Activated CD4-positive, alpha-beta T cell treated with anti-CD3 and anti-CD28 coated beads, Interleukin-2, amount 50 U/mL, for 48 hours (primary cell): ENCODE results near the gene ARHGAP6.
"Not testable (repeated sequence)": the region's sequence is repeated elsewhere in the genome, so short reads cannot be mapped to it uniquely, and the experiment has no call there.

ENCODE experiments used
- DNase-seq, 2 experiments: peaks; one replicate each; pipeline ENCODE4 v3.0.0-alpha.2; 2020

The ARHGAP6 gene

DNA sequence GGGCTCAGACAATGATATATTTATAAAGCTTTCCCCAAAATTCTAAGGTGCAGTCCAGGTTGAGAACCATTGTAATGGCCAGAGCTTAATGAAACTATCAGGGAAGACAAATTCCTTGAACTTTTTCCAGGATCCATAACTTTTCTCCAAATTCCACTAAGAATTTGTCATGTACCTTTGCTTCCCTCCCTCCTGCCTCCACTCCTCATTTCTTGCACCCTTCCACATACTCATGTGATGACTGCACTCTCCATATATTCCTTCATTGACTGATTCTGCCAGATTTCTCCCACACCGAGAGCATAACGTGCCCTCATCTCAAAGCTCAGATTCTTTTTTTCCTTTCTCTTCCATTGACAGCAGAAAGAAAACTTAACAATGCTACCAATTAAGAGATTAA is 393.4 kb downstream of the ARHGAP6 start:
- no peak for DNase-seq

- no peak for DNase-seq
These were observed 395.7 kb downstream of the ARHGAP6 start for GRCh38 chrX:11269996-11270395.

- DNase-seq = no peak
These were observed 396.7 kb downstream of the ARHGAP6 start for GRCh38 chrX:11269006-11269405.

- DNase-seq = no peak
These were observed 398.3 kb downstream of the ARHGAP6 start for GRCh38 chrX:11267425-11267824.

DNA sequence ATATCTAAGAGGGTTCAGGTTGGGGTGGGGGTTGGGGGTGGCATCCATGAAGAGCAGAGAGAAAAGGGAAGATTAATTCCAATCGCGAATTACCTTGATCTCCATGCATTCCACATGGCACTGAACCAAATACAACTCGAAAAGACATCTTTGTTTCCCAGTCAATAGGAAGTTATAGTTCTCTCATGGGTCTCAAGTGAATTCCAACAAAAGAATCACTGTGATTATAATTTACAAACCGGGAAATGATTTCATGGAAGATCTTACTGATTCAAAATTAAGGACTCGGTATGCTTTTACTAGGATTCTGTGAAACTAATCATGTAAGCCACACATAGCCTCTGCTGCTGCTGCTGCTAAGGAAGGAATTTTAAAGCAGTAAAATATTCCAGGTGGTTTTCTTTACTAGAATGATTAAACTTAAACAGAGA is 399.1 kb downstream of the ARHGAP6 start:
- no peak for DNase-seq

- no peak for DNase-seq
These were observed 400.4 kb downstream of the ARHGAP6 start for GRCh38 chrX:11265352-11265751.

- DNase-seq = no peak
These were observed 400.8 kb downstream of the ARHGAP6 start for GRCh38 chrX:11264925-11265324.

- no peak for DNase-seq
These were observed 404.5 kb downstream of the ARHGAP6 start for GRCh38 chrX:11261260-11261659.

DNA sequence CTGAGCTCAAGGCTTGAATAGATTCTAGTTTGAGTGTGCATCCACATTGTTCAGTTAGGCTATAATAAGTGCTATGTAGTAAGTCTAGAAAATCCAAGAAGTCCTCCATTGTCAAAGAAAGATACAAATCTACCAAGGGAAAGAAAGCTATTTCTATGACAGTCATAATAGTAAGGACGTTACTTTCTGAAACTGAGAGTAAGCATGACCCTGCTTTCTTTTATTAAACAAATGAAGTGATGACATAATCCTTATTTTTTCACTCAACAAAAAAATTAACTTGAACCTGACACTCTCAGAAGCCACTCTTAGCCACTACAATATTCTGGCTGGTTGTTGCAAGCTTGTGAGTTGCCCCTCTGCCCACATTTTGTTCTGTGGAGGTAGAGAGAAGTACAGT is 406.3 kb downstream of the ARHGAP6 start:
- no peak for DNase-seq

GRCh38 chrX:11257711-11258110 is 408.0 kb downstream of the ARHGAP6 start:
- DNase-seq = no peak

- no peak for DNase-seq
These were observed 408.4 kb downstream of the ARHGAP6 start for GRCh38 chrX:11257290-11257689.

GRCh38 chrX:11254417-11255109 is 411.2 kb downstream of the ARHGAP6 start:
- DNase-seq = no peak

DNA sequence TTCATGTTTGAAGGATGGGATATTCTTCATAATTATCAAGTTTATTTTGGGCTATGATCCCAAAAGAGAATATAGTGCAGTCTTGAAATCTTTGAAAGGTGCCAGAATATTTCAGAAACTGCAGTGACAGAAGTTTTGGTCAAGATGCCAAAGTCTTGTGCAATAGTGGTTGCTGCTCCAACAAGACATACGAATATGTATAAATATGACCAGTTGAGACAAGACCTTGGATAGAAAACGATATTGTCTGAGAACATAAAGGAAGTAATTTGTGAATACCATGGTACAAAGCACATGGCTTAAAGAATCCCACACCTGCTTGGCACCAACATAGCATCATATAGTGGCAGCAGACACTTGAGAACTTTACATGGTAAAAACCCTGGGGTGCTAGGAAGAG is 421.1 kb downstream of the ARHGAP6 start:
- no peak for DNase-seq

GRCh38 chrX:11242704-11243103 is 423.0 kb downstream of the ARHGAP6 start:
- no peak for DNase-seq

- no peak for DNase-seq
These were observed 424.0 kb downstream of the ARHGAP6 start for GRCh38 chrX:11241720-11242119.

- no peak for DNase-seq
These were observed 426.5 kb downstream of the ARHGAP6 start for GRCh38 chrX:11239230-11239629.

GRCh38 chrX:11235377-11235776 is 430.3 kb downstream of the ARHGAP6 start:
- DNase-seq = not testable (repeated sequence)

DNA sequence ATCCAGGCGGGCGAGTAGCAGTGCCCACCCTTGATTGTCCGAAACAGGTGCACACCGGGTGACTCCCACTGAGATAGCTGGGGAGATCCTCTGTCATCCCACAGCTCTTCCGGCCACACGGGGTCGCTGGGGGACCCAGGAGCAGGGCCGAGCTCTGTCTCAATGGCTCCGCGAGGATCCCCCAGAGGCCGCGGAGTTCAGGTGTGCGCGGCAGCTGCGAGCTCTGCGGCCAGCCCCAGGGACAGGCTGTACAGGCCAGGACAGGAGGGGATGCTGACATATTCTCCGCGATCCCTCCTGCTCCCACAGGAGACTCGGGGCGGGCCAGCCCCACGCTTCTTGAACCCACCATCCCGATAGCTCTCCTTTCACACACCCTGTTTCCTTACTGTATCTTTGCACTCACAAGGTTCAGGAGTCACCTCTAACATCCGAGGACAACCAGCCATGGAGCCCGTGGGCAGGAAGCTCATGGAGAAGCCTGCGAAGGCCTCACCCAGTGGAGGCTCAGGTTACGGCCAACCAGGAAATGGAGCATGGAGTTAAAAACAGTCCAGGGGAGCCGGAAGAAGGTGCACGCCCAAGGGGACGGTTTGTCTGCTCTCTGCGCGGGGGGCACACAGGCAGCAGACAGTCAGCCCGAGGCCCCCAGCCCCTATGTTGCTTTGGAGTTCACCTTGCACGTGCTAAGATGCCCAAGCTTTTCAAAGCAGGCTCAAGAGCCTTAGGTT is 450.4 kb downstream of the ARHGAP6 start:
- no peak for DNase-seq

GRCh38 chrX:11214346-11215190 is 451.2 kb downstream of the ARHGAP6 start:
- no peak for DNase-seq

GRCh38 chrX:11212741-11213140 is 453.0 kb downstream of the ARHGAP6 start:
- DNase-seq = no peak

DNA sequence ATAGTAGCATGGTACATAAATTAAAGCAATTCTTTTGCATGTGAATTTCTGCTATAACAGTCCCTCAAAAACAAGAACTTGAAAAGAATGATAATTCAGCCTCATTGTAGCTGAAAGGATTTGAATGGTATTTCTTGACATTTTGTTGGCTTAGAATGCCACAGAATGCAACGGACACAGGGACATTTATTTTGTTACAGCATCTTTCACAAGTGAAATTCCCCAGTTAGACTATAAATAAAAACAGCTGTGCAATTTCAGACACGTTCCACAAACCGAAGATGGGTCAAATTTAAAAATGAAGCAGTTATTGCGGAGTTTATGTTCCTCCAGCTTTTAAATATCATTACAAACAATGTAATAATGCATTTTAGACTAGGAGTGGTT is 455.3 kb downstream of the ARHGAP6 start:
- DNase-seq = no peak

GRCh38 chrX:11209798-11210414 is 455.8 kb downstream of the ARHGAP6 start:
- no peak for DNase-seq

DNA sequence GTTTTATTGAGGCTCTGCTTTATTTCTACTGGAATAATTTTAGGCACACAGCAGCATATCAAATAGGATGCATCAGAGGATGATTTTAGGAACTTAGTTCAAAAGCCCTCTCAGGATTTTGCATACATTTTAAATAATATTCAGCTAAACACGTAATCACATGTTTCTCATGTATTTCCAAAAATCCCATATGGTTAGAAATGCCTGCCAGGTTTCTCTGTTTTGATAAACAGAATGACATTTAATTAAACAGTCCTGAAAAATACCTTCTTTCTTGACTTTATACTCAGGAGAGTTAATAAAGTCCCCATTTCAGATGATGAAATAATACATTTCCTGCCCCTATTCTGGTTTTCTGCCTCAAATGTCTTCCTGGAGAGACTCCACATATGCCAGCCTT is 459.0 kb downstream of the ARHGAP6 start:
- no peak for DNase-seq
